NCI-H82 (cell line): Measurements from ENCODE around the gene AKIRIN2.

Source experiments
- DNase-seq: peaks from one replicate; lab custom pipeline; 2025; lab: John Stamatoyannopoulos, UW

The AKIRIN2 gene

DNA sequence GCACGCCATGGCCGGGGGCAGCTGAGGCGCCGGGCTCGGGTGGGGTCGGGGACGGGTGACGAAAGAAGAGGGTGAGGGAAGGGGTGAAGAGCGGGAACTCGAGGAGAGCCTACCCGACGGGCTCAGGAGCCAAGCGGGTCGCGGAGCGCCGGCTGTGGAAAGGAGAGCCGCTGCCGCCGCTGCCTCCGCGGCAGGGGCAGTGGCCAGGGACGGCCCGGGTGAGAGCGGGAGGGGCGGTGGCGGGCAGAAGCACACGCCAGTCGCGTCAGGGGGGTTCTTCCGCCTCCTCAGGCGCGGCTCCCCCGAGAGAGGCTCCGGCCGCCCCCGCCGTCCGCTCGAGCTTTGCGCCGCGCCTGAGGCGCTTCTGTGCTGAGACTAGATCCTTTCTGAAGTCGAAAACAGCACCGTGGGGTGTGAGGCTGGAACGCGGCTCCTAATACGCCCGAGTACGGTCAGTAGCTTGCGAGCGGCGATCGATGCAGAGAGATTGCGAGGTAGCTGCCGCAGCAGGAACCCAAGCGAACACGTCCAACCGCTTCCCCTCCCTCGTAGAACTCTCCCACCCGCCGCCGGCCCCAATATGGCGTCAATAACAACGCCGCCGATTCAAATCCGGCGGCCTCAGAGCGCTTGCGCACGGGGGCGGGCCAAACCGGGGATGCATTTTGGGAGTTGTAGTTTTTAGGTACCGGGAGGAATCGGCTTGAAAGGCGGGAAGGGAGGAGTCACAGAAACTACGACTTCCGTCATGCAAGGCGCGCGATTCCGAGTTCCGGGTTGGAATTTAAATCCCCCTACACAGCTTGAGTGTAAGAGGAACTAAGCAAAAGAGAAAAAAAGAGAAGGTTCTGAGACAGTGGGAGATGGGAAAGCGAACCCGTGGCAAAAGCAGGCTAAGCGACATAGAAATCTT lies at the start of gene AKIRIN2:
TSS of gene AKIRIN2 (minus strand) at position 558 of the 913 bp plus-strand sequence. CDS start at position 9, 549 bp downstream.
- peak; percentile 99 for DNase-seq

DNA sequence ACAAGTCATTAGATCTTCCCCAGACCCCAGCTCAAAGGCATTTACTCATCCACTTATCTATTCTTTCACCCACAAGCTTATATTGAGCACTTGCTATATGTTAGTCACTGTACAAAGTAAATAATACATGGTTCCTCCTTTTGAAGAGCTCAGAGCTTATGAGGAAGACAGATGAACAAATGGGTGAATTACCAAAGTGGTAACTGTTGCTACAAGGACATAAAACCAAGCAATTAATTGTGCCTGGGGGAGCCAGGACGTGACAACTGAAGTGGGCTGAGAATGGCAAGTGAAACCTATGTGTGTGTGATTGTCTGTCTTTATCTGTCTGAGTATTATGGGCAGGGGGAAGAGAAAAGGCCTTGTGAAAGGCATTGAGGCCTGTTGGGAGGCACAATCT lies 45.6 kb upstream of the AKIRIN2 start:
- DNase-seq = no peak

DNA sequence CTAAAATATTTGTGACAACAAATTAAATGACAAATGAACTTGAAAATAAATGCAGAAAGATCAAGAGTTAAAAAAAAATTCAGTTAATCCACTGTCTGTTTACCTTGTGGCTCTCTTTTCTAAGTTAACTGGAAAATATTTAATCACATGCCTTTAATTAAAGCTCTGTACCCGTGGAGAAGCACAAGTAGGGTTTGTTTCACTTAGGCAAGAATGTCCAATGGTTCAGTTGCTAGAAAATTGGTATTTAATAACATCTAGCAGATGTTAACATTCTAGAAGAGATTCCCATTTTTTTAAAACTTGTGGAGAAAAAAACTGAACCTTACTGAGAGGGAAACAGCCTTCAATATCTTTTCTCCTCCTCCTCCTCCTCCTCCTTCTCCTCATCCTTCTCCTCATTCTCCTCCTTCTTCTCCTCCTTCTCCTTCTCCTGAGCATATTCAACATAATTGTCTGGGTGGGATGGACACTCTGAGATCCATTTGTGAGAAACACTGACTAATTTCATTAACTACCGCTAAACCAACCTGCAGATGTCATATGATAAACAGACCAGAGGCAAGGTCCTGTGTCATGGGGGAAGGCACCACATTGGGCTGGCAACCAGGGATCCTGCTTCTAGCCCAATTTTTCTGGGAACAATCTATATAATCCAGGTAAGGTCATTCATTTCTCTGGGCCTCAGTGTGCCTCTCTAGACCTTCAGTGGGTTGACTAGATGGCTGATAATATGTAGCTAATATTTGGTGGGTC lies 44.1 kb upstream of the AKIRIN2 start:
- no peak for DNase-seq

- no peak for DNase-seq
These were observed 41.4 kb upstream of the AKIRIN2 start for GRCh38 chr6:87743454-87743853.

DNA sequence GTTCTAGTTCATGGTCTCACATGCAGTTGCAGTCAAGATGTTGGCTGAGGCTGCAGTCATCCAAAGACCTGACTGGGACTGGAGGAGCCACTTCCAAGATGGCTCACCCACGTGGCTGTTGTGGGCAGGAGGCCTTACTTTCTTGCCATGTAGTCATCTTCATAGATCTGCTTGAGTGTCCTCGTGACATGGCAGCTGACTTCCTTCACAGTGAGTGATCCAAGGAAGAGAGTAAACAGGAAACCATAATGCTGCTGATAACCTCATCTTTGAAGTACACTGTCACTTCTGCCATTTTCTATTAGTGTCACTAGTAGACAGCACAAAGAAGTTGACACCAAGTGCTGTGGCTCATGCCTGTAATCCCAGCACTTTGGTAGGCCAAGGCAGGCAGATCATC lies 40.1 kb upstream of the AKIRIN2 start:
- no peak for DNase-seq

DNA sequence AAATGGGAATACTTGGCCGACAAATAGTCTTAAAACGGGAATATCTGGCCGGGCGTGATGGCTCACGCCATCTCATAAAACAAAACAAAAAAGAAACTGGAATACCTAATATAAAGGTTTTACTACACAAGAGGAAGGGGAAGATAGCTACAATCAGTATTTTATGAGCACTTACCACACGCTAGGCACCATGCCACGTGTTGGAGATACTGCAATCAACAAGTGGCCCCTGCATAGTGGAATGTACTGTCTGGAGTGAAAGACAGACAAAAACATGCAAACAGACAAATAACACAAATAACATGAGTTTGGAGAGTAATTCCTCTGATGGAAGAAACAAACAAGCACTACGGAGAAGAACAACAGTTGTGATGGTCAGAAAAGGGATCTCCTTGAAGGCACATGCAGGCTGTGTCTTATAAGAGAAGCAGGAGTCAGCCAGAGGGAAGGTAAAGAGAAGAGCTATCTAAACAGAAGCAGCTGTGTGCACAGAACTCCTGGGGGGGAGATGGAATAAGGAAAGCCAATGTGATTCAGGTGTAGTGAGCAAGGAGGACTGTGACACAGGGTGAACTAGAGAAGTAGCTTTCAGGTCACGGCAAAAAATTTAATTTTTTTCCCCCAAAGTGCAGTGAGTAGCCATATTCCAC lies 39.1 kb upstream of the AKIRIN2 start:
- no peak for DNase-seq

GRCh38 chr6:87738744-87739143 lies 36.7 kb upstream of the AKIRIN2 start:
- no peak for DNase-seq

DNA sequence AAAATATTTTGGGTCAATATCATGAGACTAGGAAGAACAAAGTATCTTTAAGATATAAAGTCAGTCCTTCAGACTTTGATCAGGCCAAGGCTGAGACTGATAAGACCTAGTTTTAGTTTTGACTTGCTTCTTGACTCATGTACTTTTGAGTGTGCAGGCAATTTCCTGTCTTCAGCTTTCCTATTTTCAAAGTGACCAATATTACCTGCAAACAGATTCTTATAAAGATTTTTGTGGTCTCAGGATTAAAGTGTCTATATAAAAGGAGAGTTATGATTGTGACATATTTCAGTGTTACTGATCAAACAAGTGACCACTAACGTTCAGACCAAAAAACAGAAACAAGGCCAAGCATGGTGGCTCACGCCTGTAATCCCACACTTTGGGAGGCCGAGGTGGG lies 36.0 kb upstream of the AKIRIN2 start:
- DNase-seq = no peak

DNA sequence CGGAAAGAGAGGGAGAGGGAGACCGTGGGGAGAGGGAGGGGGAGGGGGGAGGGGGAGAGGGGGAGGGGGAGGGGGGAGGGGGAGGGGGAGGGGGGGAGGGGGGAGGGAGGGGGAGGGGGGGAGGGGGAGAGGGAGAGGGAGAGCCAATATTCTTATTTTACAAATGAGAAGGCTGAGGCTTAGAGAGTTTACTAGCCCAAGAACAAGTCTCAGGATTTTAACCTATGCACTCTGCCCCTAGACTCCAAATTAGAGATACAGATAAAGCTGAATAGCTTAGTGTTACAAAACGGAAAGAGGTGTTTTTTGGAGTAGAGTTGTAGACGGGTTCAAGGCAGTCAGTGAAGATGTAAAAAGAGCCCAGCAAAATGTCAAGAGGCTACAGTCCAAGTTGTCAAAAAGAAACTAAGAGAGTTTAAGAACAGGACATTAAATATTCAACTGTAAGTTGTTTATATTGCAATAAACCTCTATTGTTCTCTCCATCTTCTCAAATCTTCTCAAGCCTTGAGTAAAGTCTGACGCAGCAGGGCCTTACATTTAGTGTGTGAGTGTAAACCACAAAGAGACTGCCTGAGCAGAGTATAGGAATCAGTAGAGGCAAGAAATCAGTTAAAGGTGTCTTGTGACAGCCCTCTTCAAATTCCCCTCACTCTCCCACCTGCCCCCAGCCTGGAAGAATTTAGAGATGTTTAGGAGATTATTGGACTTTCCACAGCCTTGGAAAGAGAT lies 34.9 kb upstream of the AKIRIN2 start:
- no peak for DNase-seq

DNA sequence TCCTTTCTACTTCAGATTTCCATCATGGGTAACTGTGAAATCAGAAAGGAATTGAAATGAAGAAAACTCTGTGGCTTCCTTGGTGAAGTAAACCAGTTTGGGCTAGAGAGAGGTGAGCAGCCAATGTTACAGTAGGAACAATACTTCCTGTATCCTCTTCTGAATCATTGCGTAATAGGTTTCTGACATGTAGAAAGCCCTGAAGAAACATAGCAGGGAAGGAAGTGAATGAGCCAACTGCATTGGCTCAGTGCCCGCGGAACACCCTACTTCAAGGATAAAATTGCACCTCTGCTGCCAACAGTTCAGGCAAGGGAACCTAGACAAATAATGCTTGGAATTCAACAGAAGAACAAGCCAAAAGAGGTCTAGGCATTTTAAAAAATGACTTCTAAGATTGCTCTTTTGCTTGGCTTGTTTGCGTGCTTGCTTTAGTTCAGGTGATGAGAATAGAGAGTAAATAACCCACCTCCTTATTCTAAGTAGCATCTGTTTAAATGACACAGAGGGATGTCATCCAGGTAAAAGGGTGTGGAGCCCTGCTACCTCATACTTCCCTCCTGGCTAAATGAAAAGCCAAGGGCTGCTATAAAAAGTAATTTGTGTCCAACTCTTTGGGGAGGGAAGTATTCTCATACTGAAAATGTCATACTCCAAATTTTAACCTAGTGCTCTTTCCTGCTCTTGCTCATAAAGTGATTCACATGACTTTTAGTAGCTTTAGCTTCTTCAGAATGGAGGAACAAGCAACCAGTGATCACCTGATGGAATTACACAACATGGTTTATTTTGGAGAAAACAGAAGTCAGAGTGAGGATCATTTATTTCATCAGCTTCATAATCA lies 30.0 kb upstream of the AKIRIN2 start:
- no peak for DNase-seq

GRCh38 chr6:87731080-87731479 lies 29.0 kb upstream of the AKIRIN2 start:
- DNase-seq = no peak

- DNase-seq = no peak
These were observed 28.1 kb upstream of the AKIRIN2 start for GRCh38 chr6:87729965-87730719.

GRCh38 chr6:87728706-87729105 lies 26.7 kb upstream of the AKIRIN2 start:
- DNase-seq = no peak

DNA sequence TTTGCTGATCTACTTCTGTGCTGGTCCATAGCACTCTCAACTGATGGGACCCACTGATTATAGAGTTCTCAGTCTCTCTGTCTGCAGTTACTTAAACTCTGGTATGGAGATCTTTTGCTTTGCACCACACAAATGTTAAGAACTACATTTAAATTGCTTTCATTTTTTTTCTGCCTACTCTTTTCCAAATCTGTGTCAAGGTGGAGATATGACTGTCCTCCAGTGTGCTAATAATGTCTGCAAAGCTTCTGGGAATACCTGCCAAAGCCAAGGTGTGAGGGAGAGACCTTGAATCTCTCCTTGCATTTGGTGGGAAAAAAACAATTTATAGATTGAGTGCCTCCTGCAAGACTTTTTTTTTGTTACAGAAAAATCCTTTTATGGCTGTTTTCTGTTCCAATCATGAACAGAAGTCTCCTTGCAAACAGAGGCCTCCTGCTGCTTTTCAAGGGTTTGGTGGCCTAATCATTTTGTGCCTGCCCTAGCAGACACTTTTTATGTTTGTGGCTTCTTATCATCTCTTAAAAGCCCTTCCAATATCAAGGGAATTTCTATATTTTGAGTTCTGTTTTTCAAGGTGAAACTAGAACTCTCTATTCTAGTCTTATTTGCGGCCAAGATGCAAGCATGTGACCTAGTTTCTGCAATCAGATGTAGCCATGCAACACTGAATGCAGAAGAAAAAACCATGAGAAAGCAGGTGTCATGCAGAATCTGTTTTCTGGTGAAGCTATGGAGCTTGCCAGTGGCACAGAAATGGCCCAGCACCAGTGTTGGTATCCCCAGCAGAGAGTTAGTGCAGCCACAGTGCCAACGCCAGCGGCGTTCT lies 23.2 kb upstream of the AKIRIN2 start:
- no peak for DNase-seq

- DNase-seq = peak; percentile 16
These were observed 21.4 kb upstream of the AKIRIN2 start for GRCh38 chr6:87723170-87724078.

DNA sequence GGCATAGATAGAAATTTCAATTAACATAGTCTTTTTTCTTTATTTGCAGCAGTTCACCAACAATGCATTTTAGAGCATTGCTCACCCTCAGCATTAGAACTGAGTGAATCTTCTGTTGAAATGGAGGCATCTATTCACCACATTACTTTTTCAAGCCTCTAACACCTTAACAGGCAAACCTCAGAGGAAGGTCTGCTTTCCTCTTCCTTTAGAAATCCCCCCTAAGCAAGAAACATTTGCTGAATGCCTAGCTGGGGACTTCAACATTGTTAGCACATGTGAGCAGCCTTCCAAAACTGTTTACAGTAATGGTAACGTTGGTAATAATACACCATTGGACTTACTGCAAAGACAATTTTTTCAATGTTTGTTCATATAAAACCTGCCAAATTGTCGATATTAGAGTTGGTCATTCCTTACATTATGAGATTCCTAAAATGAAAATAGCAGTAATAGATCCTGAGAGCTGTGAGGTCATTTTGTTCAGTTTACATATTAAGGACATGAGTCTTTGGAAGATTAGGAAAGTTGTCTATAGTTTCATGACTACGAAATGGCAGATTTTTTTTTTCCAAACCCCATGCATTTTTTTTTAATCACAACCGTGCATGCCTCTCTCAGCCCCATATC lies 20.6 kb upstream of the AKIRIN2 start:
- no peak for DNase-seq

GRCh38 chr6:87721311-87721710 lies 19.3 kb upstream of the AKIRIN2 start:
- DNase-seq = no peak
